ENCODE data around the gene KLHL29.

GRCh38 chr2:23523373-23524260 lies 138.6 kb downstream of the KLHL29 start:
- no peak for TF ChIP-seq EZH2 (IDR thresholded peaks at IDR 0.05; ENCODE audit: low read depth, unreplicated experiment)
- no peak for TF ChIP-seq CTCF (conservative IDR thresholded peaks at IDR 0.05; ENCODE audit: low read depth in 2 of 2)
- no peak for TF ChIP-seq ZNF114 (CRISPR knock-in tag; IDR thresholded peaks at IDR 0.05)
- TF ChIP-seq POLR2AphosphoS5 (IDR thresholded peaks at IDR 0.05; ENCODE audit: low read depth), result no peak
- no peak for TF ChIP-seq EZH2phosphoT487 (IDR thresholded peaks at IDR 0.05; ENCODE audit: unreplicated experiment)
- TF ChIP-seq, protein P1, sequence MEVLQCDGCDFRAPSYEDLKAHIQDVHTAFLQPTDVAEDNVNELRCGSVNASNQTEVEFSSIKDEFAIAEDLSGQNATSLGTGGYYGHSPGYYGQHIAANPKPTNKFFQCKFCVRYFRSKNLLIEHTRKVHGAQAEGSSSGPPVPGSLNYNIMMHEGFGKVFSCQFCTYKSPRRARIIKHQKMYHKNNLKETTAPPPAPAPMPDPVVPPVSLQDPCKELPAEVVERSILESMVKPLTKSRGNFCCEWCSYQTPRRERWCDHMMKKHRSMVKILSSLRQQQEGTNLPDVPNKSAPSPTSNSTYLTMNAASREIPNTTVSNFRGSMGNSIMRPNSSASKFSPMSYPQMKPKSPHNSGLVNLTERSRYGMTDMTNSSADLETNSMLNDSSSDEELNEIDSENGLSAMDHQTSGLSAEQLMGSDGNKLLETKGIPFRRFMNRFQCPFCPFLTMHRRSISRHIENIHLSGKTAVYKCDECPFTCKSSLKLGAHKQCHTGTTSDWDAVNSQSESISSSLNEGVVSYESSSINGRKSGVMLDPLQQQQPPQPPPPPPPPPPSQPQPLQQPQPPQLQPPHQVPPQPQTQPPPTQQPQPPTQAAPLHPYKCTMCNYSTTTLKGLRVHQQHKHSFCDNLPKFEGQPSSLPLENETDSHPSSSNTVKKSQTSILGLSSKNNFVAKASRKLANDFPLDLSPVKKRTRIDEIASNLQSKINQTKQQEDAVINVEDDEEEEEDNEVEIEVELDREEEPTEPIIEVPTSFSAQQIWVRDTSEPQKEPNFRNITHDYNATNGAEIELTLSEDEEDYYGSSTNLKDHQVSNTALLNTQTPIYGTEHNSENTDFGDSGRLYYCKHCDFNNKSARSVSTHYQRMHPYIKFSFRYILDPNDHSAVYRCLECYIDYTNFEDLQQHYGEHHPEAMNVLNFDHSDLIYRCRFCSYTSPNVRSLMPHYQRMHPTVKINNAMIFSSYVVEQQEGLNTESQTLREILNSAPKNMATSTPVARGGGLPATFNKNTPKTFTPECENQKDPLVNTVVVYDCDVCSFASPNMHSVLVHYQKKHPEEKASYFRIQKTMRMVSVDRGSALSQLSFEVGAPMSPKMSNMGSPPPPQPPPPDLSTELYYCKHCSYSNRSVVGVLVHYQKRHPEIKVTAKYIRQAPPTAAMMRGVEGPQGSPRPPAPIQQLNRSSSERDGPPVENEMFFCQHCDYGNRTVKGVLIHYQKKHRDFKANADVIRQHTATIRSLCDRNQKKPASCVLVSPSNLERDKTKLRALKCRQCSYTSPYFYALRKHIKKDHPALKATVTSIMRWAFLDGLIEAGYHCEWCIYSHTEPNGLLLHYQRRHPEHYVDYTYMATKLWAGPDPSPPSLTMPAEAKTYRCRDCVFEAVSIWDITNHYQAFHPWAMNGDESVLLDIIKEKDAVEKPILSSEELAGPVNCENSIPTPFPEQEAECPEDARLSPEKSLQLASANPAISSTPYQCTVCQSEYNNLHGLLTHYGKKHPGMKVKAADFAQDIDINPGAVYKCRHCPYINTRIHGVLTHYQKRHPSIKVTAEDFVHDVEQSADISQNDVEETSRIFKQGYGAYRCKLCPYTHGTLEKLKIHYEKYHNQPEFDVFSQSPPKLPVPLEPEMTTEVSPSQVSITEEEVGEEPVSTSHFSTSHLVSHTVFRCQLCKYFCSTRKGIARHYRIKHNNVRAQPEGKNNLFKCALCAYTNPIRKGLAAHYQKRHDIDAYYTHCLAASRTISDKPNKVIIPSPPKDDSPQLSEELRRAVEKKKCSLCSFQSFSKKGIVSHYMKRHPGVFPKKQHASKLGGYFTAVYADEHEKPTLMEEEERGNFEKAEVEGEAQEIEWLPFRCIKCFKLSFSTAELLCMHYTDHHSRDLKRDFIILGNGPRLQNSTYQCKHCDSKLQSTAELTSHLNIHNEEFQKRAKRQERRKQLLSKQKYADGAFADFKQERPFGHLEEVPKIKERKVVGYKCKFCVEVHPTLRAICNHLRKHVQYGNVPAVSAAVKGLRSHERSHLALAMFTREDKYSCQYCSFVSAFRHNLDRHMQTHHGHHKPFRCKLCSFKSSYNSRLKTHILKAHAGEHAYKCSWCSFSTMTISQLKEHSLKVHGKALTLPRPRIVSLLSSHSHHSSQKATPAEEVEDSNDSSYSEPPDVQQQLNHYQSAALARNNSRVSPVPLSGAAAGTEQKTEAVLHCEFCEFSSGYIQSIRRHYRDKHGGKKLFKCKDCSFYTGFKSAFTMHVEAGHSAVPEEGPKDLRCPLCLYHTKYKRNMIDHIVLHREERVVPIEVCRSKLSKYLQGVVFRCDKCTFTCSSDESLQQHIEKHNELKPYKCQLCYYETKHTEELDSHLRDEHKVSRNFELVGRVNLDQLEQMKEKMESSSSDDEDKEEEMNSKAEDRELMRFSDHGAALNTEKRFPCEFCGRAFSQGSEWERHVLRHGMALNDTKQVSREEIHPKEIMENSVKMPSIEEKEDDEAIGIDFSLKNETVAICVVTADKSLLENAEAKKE (CRISPR knock-in tag; IDR thresholded peaks at IDR 0.05), result no peak
- TF ChIP-seq ETS1 (IDR thresholded peaks at IDR 0.05), result no peak
- no peak for TF ChIP-seq STAT1 (IDR thresholded peaks at IDR 0.05; ENCODE audit: unreplicated experiment)
